ENCODE data around the gene ITPK1. TPM values are rescaled to one million over a fixed set of nuclear protein-coding genes. Genes with fewer than 3 reads are reported as not detected.

The ITPK1 gene
- total RNA-seq, 1 donor from 2014 or later = 59.8 TPM

DNA sequence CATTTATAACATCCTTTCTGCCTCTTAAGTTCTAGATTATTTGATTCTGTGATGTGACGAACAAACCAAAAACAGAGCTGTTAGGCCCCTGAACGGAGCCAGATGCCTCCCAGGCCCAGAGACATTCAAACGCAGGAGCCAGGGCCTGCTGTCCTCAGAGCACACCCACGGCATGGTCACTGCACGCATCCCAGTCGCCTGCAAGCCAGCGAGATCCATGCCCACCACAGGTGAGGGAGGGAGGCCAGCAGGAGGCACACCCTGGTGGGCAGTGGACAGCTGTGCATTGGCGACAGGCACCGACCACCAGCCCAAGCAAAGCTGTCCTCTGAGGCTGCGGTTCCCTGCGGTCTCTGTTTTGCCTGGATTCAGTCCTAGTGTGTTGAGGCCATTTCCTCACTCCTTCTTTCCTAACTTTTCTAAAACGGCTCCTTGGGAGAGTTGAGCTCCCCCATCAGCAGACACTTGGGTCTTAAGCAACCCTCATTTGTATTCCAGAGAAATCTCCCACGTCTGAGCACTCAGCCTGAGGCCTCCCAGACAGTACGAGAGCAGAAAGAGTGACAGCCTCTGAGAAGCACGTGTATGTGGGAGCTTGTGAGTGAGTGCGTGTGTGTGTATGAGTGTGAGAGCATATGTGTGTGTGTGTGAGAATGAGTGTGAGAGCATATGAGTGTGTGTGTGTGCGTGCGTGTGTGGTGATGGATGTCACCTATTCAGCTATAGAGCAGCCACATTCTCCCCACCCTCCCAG, 111.6 kb downstream of the ITPK1 start:
- no peak for DNase-seq (ENCODE audit: low read depth, low spot score)

DNA sequence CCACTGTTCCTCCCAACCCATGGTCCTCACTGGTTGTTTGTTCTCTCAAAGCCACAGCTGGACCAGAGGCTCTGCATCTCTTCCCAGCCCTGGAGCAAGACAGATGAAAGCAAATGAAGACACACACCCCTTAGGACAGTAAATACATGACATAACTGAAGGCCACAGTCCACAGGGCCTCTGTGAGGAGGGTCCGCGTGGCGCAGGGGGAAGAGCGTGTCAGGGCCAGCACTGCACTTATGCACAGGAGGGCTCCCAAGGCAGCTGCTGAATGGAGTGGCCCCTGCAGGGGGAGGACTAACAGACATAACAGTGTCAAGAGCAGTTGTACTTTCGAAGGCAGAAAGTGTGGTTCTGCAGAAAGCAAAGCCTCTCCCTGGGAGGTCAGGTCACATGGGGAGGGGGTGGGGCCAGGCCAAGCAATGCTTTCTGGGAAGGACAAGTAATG, 112.8 kb downstream of the ITPK1 start:
- Mint-ChIP-seq H3K27ac (ENCODE audit: unreplicated experiment) (no peak overlapping the region), H3K4me1 (peaks cover 45% of the 10 kb centered on the region), H3K27me3 (ENCODE audit: low read depth) (no peaks in the 10 kb centered on the region), H3K9me3 (no peaks in the 10 kb centered on the region), H3K4me3 (no peak overlapping the region), H3K36me3 (ENCODE audit: low read depth) (no peaks in the 10 kb centered on the region)
- TF ChIP-seq, protein P1, sequence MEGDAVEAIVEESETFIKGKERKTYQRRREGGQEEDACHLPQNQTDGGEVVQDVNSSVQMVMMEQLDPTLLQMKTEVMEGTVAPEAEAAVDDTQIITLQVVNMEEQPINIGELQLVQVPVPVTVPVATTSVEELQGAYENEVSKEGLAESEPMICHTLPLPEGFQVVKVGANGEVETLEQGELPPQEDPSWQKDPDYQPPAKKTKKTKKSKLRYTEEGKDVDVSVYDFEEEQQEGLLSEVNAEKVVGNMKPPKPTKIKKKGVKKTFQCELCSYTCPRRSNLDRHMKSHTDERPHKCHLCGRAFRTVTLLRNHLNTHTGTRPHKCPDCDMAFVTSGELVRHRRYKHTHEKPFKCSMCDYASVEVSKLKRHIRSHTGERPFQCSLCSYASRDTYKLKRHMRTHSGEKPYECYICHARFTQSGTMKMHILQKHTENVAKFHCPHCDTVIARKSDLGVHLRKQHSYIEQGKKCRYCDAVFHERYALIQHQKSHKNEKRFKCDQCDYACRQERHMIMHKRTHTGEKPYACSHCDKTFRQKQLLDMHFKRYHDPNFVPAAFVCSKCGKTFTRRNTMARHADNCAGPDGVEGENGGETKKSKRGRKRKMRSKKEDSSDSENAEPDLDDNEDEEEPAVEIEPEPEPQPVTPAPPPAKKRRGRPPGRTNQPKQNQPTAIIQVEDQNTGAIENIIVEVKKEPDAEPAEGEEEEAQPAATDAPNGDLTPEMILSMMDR (conservative IDR thresholded peaks at IDR 0.05) = no peak
- DNase-seq (ENCODE audit: low read depth, low spot score) = no peak

More for the DNA sequence above, 111.6 kb downstream of the ITPK1 start:
- peaks cover 58% of the 10 kb centered on the region for H3K4me1 Mint-ChIP-seq
- H3K36me3 Mint-ChIP-seq (ENCODE audit: low read depth) = no peaks in the 10 kb centered on the region
- H3K9me3 Mint-ChIP-seq = no peaks in the 10 kb centered on the region
- no peaks in the 10 kb centered on the region for H3K27me3 Mint-ChIP-seq (ENCODE audit: low read depth)
- H3K4me3 Mint-ChIP-seq = no peak overlapping the region
- no peak overlapping the region for H3K27ac Mint-ChIP-seq (ENCODE audit: unreplicated experiment)
- TF ChIP-seq, protein P1 (conservative IDR thresholded peaks at IDR 0.05) = no peak

DNA sequence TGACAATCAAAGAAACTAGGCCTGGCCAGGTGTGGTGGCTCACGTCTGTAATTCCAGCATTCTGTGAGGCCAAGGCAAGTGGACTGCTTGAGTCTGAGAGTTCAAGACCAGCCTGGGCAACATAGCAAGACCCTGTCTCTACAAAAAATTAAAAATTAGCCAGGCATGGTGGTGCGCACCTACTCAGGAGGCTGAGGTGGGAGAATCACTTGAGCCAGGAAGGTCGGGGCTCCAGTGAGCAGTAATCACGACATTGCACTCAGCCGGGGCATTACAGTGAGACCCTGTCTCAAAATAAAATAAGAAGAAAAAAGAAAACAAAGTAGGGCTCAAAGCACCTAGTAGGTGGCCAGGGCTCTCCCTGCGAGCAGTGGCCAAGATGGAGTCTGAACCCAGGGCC, 113.7 kb downstream of the ITPK1 start:
- no peaks in the 10 kb centered on the region for H3K36me3 Mint-ChIP-seq (ENCODE audit: low read depth)
- H3K27ac Mint-ChIP-seq (ENCODE audit: unreplicated experiment) = peak overlapping the region; percentile 35
- no peaks in the 10 kb centered on the region for H3K9me3 Mint-ChIP-seq
- no peak for DNase-seq (ENCODE audit: low read depth, low spot score)
- no peaks in the 10 kb centered on the region for H3K27me3 Mint-ChIP-seq (ENCODE audit: low read depth)
- peaks cover 39% of the 10 kb centered on the region for H3K4me1 Mint-ChIP-seq
- H3K4me3 Mint-ChIP-seq = no peak overlapping the region
- TF ChIP-seq, protein P1 (conservative IDR thresholded peaks at IDR 0.05) = no peak

DNA sequence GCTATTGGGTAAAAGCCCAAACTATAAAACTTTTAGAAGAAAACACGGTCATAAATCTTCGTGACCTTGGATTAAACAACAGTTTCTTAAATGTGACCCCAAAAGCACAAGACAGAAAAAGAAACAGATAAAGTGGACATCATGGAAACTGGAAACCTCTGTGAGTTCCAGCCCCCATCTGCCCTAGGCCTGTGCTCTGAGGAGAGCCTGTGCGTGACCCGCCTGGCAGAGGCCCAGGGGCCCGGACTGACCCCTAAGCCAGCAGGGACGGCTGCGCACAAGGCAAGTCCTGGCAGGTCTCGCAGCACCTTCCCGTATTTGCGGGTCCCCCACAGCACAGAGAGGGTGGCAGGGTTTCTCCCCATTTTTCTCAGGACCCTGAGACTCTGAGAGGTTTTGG, 116.8 kb downstream of the ITPK1 start:
- H3K27me3 Mint-ChIP-seq (ENCODE audit: low read depth) = no peaks in the 10 kb centered on the region
- no peak overlapping the region for H3K4me3 Mint-ChIP-seq
- TF ChIP-seq, protein P1 (conservative IDR thresholded peaks at IDR 0.05) = no peak
- DNase-seq (ENCODE audit: low read depth, low spot score) = no peak
- H3K4me1 Mint-ChIP-seq = peaks cover 24% of the 10 kb centered on the region
- H3K27ac Mint-ChIP-seq (ENCODE audit: unreplicated experiment) = no peak overlapping the region
- no peaks in the 10 kb centered on the region for H3K36me3 Mint-ChIP-seq (ENCODE audit: low read depth)
- no peaks in the 10 kb centered on the region for H3K9me3 Mint-ChIP-seq

DNA sequence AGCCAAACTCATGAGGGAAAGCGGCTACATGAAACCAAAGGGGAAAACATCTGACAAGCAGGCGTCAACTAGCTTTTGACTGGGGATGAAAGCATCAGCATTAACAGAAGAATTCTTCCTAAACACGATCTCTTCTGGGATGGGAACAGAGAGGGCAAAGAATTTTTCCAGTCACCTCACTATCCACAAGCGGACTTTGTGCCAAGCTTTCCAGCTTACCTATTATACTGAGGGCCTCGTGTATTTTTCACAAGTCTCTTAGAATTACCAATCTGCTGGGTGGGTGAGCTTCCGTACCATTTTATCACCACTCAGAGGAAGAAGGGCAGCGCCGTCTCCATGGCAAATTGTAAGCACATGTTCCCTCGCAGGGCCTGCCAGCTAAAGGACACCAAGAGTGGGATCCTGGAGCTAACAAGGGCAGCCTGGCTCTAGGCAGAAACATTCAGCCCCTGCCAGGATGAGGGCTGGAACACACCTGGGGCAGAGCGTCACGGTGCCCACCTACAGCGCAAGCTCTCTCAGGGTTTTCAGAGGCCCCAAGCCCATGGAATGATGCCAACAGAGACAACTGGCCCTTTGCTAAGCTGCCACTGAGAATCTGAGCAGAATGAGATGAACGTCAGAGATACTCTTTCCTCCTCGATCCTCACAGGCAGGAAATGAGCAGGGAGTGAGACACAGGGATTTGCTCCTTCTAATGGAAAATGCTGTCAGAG, 118.2 kb downstream of the ITPK1 start:
- Mint-ChIP-seq H3K36me3 (ENCODE audit: low read depth) (no peaks in the 10 kb centered on the region), H3K4me1 (peaks cover 22% of the 10 kb centered on the region), H3K27ac (ENCODE audit: unreplicated experiment) (peak overlapping the region; percentile 44), H3K4me3 (no peak overlapping the region), H3K9me3 (no peaks in the 10 kb centered on the region), H3K27me3 (ENCODE audit: low read depth) (no peaks in the 10 kb centered on the region)
- no peak for DNase-seq (ENCODE audit: low read depth, low spot score)
- TF ChIP-seq, protein P1 (conservative IDR thresholded peaks at IDR 0.05) = no peak

Measured in neural crest cell (in vitro differentiated cells).